H9 (cell line): Measurements from ENCODE around the gene SLC35F3. TPM values are rescaled to one million over a fixed set of nuclear protein-coding genes. Genes with fewer than 3 reads are reported as not detected.

ENCODE experiments used
- DNase-seq: peaks from one replicate; pipeline ENCODE4 v3.0.0-alpha.2; 2017
- H2AFZ ChIP-seq: one replicate; pipeline ENCODE4 v1.6.1; 2013; ENCODE audit warnings: mild to moderate bottlenecking, low read length, control low read depth, moderate library complexity
- H2AK5ac ChIP-seq: 2 replicates; pipeline ENCODE4 v1.6.1; 2013; ENCODE audit warnings: low read length, control low read depth, mixed read lengths; ENCODE audit not compliant: insufficient read length
- H2BK120ac ChIP-seq: one replicate; pipeline ENCODE4 v1.6.1; 2013; ENCODE audit warnings: low read depth, mild to moderate bottlenecking, low read length, control low read depth, inconsistent platforms; ENCODE audit not compliant: poor library complexity, severe bottlenecking
- H2BK12ac ChIP-seq: 2 replicates; pipeline ENCODE4 v1.6.1; 2013; ENCODE audit warnings: low read length, control low read depth, mixed read lengths, low read depth; ENCODE audit not compliant: insufficient read length
- H2BK15ac ChIP-seq: 2 replicates; pipeline ENCODE4 v1.6.1; 2013; ENCODE audit warnings: low read depth, low read length, control low read depth
- H2BK20ac ChIP-seq: one replicate; pipeline ENCODE4 v1.6.1; 2013; ENCODE audit warnings: low read depth, mild to moderate bottlenecking, low read length, control low read depth, inconsistent platforms; ENCODE audit not compliant: poor library complexity, severe bottlenecking
- H2BK5ac ChIP-seq: 2 replicates; pipeline ENCODE4 v1.6.1; 2013; ENCODE audit warnings: low read length, control low read depth, mixed read lengths; ENCODE audit not compliant: insufficient read length
- H3K14ac ChIP-seq: 2 replicates; pipeline ENCODE4 v1.6.1; 2013; ENCODE audit warnings: low read length, control low read depth; ENCODE audit not compliant: insufficient read depth
- H3K18ac ChIP-seq: 2 replicates; pipeline ENCODE4 v1.6.1; 2013; ENCODE audit warnings: low read depth, mild to moderate bottlenecking, mixed read lengths, low read length, control low read depth; ENCODE audit not compliant: insufficient read length
- H3K23ac ChIP-seq: 2 replicates; pipeline ENCODE4 v1.6.1; 2013; ENCODE audit warnings: low read length, control low read depth, mixed read lengths, low read depth; ENCODE audit not compliant: insufficient read length
- H3K23me2 ChIP-seq: 2 replicates; pipeline ENCODE4 v1.6.1; 2013; ENCODE audit warnings: low read depth, mild to moderate bottlenecking, mixed read lengths, low read length, control low read depth; ENCODE audit not compliant: insufficient read length, poor library complexity, severe bottlenecking
- H3K27ac ChIP-seq: 2 replicates; pipeline ENCODE4 v1.5.1; 2013; ENCODE audit warnings: low read length, control low read depth, mixed read lengths, low read depth; ENCODE audit not compliant: insufficient read length
- H3K27me3 ChIP-seq: 2 replicates; pipeline ENCODE4 v1.6.1; 2013; ENCODE audit warnings: low read length, control low read depth, inconsistent platforms; ENCODE audit not compliant: insufficient read depth
- H3K4ac ChIP-seq: 2 replicates; pipeline ENCODE4 v1.6.1; 2013; ENCODE audit warnings: low read depth, mild to moderate bottlenecking, control low read depth, inconsistent platforms, low read length, moderate library complexity
- H3K4me1 ChIP-seq: 2 replicates; pipeline ENCODE4 v1.6.1; 2013; ENCODE audit warnings: low read length, control low read depth, inconsistent platforms; ENCODE audit not compliant: insufficient read depth
- H3K4me2 ChIP-seq: 2 replicates; pipeline ENCODE4 v1.6.1; 2013; ENCODE audit warnings: low read length, control low read depth, mixed read lengths; ENCODE audit not compliant: insufficient read length, insufficient read depth
- H3K56ac ChIP-seq: 2 replicates; pipeline ENCODE4 v1.6.1; 2013; ENCODE audit warnings: low read depth, mild to moderate bottlenecking, mixed read lengths, low read length, control low read depth; ENCODE audit not compliant: insufficient read length
- H3K79me1 ChIP-seq: 2 replicates; pipeline ENCODE4 v1.6.1; 2013; ENCODE audit warnings: low read depth, mild to moderate bottlenecking, moderate library complexity, low read length, control low read depth, inconsistent platforms; ENCODE audit not compliant: insufficient read depth, poor library complexity, severe bottlenecking
- H3K79me2 ChIP-seq: 2 replicates; pipeline ENCODE4 v1.6.1; 2013; ENCODE audit warnings: low read length, control low read depth, inconsistent platforms; ENCODE audit not compliant: insufficient read depth
- H3K9ac ChIP-seq: 2 replicates; pipeline ENCODE4 v1.6.1; 2013; ENCODE audit warnings: low read length, control low read depth, mixed read lengths; ENCODE audit not compliant: insufficient read length; ENCODE audit errors: extremely low read depth
- H3K9me3 ChIP-seq: one replicate; pipeline ENCODE4 v1.6.1; 2013; ENCODE audit warnings: low read depth, low read length, inconsistent platforms; ENCODE audit not compliant: control insufficient read depth
- H3T11ph ChIP-seq: one replicate; pipeline ENCODE4 v1.6.1; 2013; ENCODE audit warnings: mild to moderate bottlenecking, low read length, control low read depth, inconsistent platforms
- H4K20me1 ChIP-seq: one replicate; pipeline ENCODE4 v1.6.1; 2013; ENCODE audit not compliant: control insufficient read depth, insufficient read length, insufficient read depth
- H4K5ac ChIP-seq: 2 replicates; pipeline ENCODE4 v1.6.1; 2013; ENCODE audit warnings: low read depth, mild to moderate bottlenecking, mixed read lengths, low read length, control low read depth; ENCODE audit not compliant: insufficient read length
- H4K8ac ChIP-seq: replicated peaks from 2 replicates; pipeline ENCODE4 v1.6.1; 2013; ENCODE audit warnings: low read length, control low read depth, mixed read lengths, low read depth; ENCODE audit not compliant: insufficient read length
- H4K91ac ChIP-seq: 2 replicates; pipeline ENCODE4 v1.6.1; 2013; ENCODE audit warnings: low read depth, mild to moderate bottlenecking, moderate library complexity, mixed read lengths, low read length, control low read depth; ENCODE audit not compliant: insufficient read length
- H3K27ac Mint-ChIP-seq, 3 experiments: 2 replicates in 2 of 3; 3 replicates in 1 of 3; pipeline ENCODE4 v1.8.0; 2020 to 2021; ENCODE audit warnings: mixed read lengths in 3 of 3, mild to moderate bottlenecking in 1 of 3, moderate library complexity in 1 of 3
- H3K27me3 Mint-ChIP-seq: 2 replicates; pipeline ENCODE4 v1.8.0; 2021; ENCODE audit warnings: low read depth, mild to moderate bottlenecking, moderate library complexity, mixed read lengths
- H3K36me3 Mint-ChIP-seq, 3 experiments: 2 replicates in 2 of 3; 3 replicates in 1 of 3; pipeline ENCODE4 v1.8.0; 2020 to 2021; ENCODE audit warnings: low read depth in 3 of 3, mixed read lengths in 3 of 3; ENCODE audit not compliant: insufficient read depth in 1 of 3
- H3K4me1 Mint-ChIP-seq, 2 experiments: 2 replicates each; pipeline ENCODE4 v1.8.0; 2020; ENCODE audit warnings: mixed read lengths in 2 of 2
- H3K4me3 Mint-ChIP-seq, 2 experiments: 2 replicates in 1 of 2; 3 replicates in 1 of 2; pipeline ENCODE4 v1.8.0; 2020 to 2021; ENCODE audit warnings: mild to moderate bottlenecking in 2 of 2, mixed read lengths in 2 of 2, moderate library complexity in 1 of 2
- H3K9me3 Mint-ChIP-seq, 2 experiments: 2 replicates in 1 of 2; 3 replicates in 1 of 2; pipeline ENCODE4 v1.8.0; 2020; ENCODE audit warnings: mild to moderate bottlenecking in 2 of 2, mixed read lengths in 2 of 2, moderate library complexity in 1 of 2
- WGBS: extraction: QIAGEN DNeasy Blood & Tissue Kit; methylation state at CpG from one replicate; pipeline ENCODE4 v1.1.7; 2013; ENCODE audit warnings: missing lambda C conversion rate, low lambda C conversion rate, mixed read lengths; ENCODE audit not compliant: insufficient read length; ENCODE audit errors: extremely low coverage; 5-methylcytosine and 5-hydroxymethylcytosine counted together
- total RNA-seq: library from RNA; stranded (reverse); gene quantifications from 2 replicates; pipeline ENCODE4 v1.2.1, GENCODE V29; 2021
- TF ChIP-seq, protein P1 (sequence below): fragments of 200-600 bp; sonication (generic); conservative IDR thresholded peaks from 3 replicates; pipeline ENCODE4 v1.8.0; 2021; ENCODE audit warnings: antibody characterized with exemption, mild to moderate bottlenecking

SLC35F3 gene
- total RNA-seq, 1 experiment from 2014 or later, result 0.81 TPM

DNA sequence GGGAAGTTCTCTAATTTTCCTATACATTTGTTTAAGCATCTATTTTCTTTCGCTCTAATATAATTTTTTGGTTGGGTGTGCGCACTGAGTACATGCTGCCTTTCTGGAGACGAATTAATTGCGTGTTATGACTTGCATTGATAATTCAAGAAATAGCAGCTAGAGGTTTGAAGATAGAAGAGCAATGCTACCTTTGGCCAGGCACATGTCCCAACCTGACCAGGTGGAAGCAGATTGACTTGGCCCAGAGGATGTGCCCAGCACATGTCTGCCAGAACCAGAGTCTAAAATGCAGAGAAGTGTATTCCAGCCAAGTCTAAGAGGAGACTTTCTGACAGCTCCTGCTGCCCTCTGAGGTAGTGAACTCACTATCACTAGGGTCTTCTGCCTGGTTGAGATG is 114.3 kb downstream of the SLC35F3 start:
- no peaks in the 10 kb centered on the region for H3K23me2 ChIP-seq
- H3K4me1 Mint-ChIP-seq, result no peaks in the 10 kb centered on the region
- no peaks in the 10 kb centered on the region for H3K4me1 ChIP-seq
- H2AK5ac ChIP-seq, result no peak overlapping the region
- H4K91ac ChIP-seq, result no peak overlapping the region
- TF ChIP-seq, protein P1, sequence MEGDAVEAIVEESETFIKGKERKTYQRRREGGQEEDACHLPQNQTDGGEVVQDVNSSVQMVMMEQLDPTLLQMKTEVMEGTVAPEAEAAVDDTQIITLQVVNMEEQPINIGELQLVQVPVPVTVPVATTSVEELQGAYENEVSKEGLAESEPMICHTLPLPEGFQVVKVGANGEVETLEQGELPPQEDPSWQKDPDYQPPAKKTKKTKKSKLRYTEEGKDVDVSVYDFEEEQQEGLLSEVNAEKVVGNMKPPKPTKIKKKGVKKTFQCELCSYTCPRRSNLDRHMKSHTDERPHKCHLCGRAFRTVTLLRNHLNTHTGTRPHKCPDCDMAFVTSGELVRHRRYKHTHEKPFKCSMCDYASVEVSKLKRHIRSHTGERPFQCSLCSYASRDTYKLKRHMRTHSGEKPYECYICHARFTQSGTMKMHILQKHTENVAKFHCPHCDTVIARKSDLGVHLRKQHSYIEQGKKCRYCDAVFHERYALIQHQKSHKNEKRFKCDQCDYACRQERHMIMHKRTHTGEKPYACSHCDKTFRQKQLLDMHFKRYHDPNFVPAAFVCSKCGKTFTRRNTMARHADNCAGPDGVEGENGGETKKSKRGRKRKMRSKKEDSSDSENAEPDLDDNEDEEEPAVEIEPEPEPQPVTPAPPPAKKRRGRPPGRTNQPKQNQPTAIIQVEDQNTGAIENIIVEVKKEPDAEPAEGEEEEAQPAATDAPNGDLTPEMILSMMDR, result no peak
- H3K9me3 ChIP-seq, result no peaks in the 10 kb centered on the region
- no peak overlapping the region for H2BK12ac ChIP-seq
- H4K5ac ChIP-seq, result no peak overlapping the region
- H2BK120ac ChIP-seq, result no peak overlapping the region
- H4K8ac ChIP-seq, result no peak overlapping the region
- peaks cover 6% of the 10 kb centered on the region for H3K27me3 Mint-ChIP-seq
- H3T11ph ChIP-seq, result no peak overlapping the region
- no peaks in the 10 kb centered on the region for H3K79me1 ChIP-seq
- H3K27ac Mint-ChIP-seq, result no peak overlapping the region
- H3K27me3 ChIP-seq, result no peaks in the 10 kb centered on the region
- no peaks in the 10 kb centered on the region for H3K9me3 Mint-ChIP-seq
- no peak overlapping the region for H3K9ac ChIP-seq
- H3K36me3 Mint-ChIP-seq, result no peaks in the 10 kb centered on the region
- no peak overlapping the region for H2BK15ac ChIP-seq
- WGBS, result no CpG with 5 or more reads among the region's 4 CpGs
- no peak overlapping the region for H3K4ac ChIP-seq
- no peak overlapping the region for H3K4me2 ChIP-seq
- no peak overlapping the region for H2AFZ ChIP-seq
- no peak overlapping the region for H3K27ac ChIP-seq
- no peak overlapping the region for H3K14ac ChIP-seq
- no peak overlapping the region for H3K4me3 Mint-ChIP-seq
- no peaks in the 10 kb centered on the region for H4K20me1 ChIP-seq
- no peaks in the 10 kb centered on the region for H3K79me2 ChIP-seq
- H2BK5ac ChIP-seq, result no peak overlapping the region
- H3K18ac ChIP-seq, result no peak overlapping the region
- H3K56ac ChIP-seq, result no peak overlapping the region
- no peak overlapping the region for H3K23ac ChIP-seq
- no peak for DNase-seq
- H2BK20ac ChIP-seq, result no peak overlapping the region
